ENCODE data around the gene EEA1. TPM values are rescaled to one million over a fixed set of nuclear protein-coding genes. Genes with fewer than 3 reads are reported as not detected.

EEA1 gene
- total and polyA plus RNA-seq, 4 experiments from 2014 or later, result 2.8 to 16.4 (median 16.1) TPM

- Histone ChIP-seq H3K4me1 (ENCODE audit: insufficient read depth, low read length) (no peaks in the 10 kb centered on the region), H3K9me3 (ENCODE audit: control insufficient read depth in 1 of 2, low read length in 2 of 2) (no peaks in the 10 kb centered on the region), H3K36me3 (ENCODE audit: insufficient read depth, low read length) (no peaks in the 10 kb centered on the region), H3K27me3 (ENCODE audit: insufficient read depth, low read length) (no peaks in the 10 kb centered on the region), H3K27ac (ENCODE audit: low read depth, low read length) (no peak overlapping the region), H3K4me3 (ENCODE audit: low read length in 2 of 2) (no peak overlapping the region)
- ChIA-PET CTCF (ENCODE audit: partially characterized antibody) (no interaction called here), POLR2A (ENCODE audit: partially characterized antibody) (no interaction called here)
- Mint-ChIP-seq H3K4me1 (peaks cover 0 to 3% (median 2%) of the 10 kb centered on the region in 4 donors), H3K36me3 (peaks cover 29 to 45% of the 10 kb centered on the region in 2 donors), H3K27ac (peak overlapping the region in 1 of 7 donors; percentile 9), H3K4me3 (no peak overlapping the region), H3K9me3 (no peaks in the 10 kb centered on the region), H3K27me3 (no peaks in the 10 kb centered on the region)
- intact Hi-C loops (cut with micrococcal nuclease), result no loop called here
- no peak for DNase-seq
Observed at GRCh38 chr12:92857818-92858217, 71.3 kb downstream of the EEA1 start.

GRCh38 chr12:92854344-92854743 is 74.8 kb downstream of the EEA1 start:
- no peak overlapping the region for H3K4me3 Mint-ChIP-seq
- Histone ChIP-seq H3K4me3 (ENCODE audit: low read length in 2 of 2) (no peak overlapping the region), H3K36me3 (ENCODE audit: insufficient read depth, low read length) (no peaks in the 10 kb centered on the region), H3K4me1 (ENCODE audit: insufficient read depth, low read length) (no peaks in the 10 kb centered on the region), H3K27ac (ENCODE audit: low read depth, low read length) (no peak overlapping the region), H3K27me3 (ENCODE audit: insufficient read depth, low read length) (no peaks in the 10 kb centered on the region), H3K9me3 (ENCODE audit: control insufficient read depth in 1 of 2, low read length in 2 of 2) (no peaks in the 10 kb centered on the region)
- DNase-seq, result no peak
- POLR2A ChIA-PET (ENCODE audit: partially characterized antibody), result no interaction called here
- intact Hi-C loops (cut with micrococcal nuclease), result no loop called here
- H3K36me3 Mint-ChIP-seq, result peaks cover 38 to 40% of the 10 kb centered on the region in 2 donors
- no peaks in the 10 kb centered on the region for H3K27me3 Mint-ChIP-seq
- CTCF ChIA-PET (ENCODE audit: partially characterized antibody), result no interaction called here
- peaks cover 0 to 1% (median 0%) of the 10 kb centered on the region in 4 donors for H3K4me1 Mint-ChIP-seq
- H3K9me3 Mint-ChIP-seq, result no peaks in the 10 kb centered on the region
- H3K27ac Mint-ChIP-seq, result peak overlapping the region in 1 of 7 donors; percentile 67

GRCh38 chr12:92848740-92849139 is 80.4 kb downstream of the EEA1 start:
- H3K4me1 Mint-ChIP-seq, result peaks cover 0 to 1% (median 0%) of the 10 kb centered on the region in 4 donors
- H3K27ac ChIP-seq (ENCODE audit: low read depth, low read length), result no peak overlapping the region
- no peak overlapping the region for H3K4me3 Mint-ChIP-seq
- CTCF ChIA-PET (ENCODE audit: partially characterized antibody), result no interaction called here
- intact Hi-C loops (cut with micrococcal nuclease), result no loop called here
- no peaks in the 10 kb centered on the region for H3K4me1 ChIP-seq (ENCODE audit: insufficient read depth, low read length)
- POLR2A ChIA-PET (ENCODE audit: partially characterized antibody), result no interaction called here
- no peak overlapping the region for H3K4me3 ChIP-seq (ENCODE audit: low read length in 2 of 2)
- H3K27me3 ChIP-seq (ENCODE audit: insufficient read depth, low read length), result no peaks in the 10 kb centered on the region
- H3K36me3 Mint-ChIP-seq, result peaks cover 19 to 24% of the 10 kb centered on the region in 2 donors
- H3K9me3 Mint-ChIP-seq, result no peaks in the 10 kb centered on the region
- no peak for DNase-seq
- H3K36me3 ChIP-seq (ENCODE audit: insufficient read depth, low read length), result no peaks in the 10 kb centered on the region
- no peaks in the 10 kb centered on the region for H3K27me3 Mint-ChIP-seq
- H3K9me3 ChIP-seq (ENCODE audit: control insufficient read depth in 1 of 2, low read length in 2 of 2), result no peaks in the 10 kb centered on the region
- no peak overlapping the region for H3K27ac Mint-ChIP-seq

GRCh38 chr12:92847368-92847767 is 81.7 kb downstream of the EEA1 start:
- H3K9me3 Mint-ChIP-seq, result no peaks in the 10 kb centered on the region
- no peak overlapping the region for H3K27ac ChIP-seq (ENCODE audit: low read depth, low read length)
- POLR2A ChIA-PET (ENCODE audit: partially characterized antibody), result interaction anchor here (0.5 kb wide), 1 partner anchor 573 kb away, joined by 4 read pairs; no protein-coding TSS in a partner anchor
- peaks cover 20 to 25% of the 10 kb centered on the region in 2 donors for H3K36me3 Mint-ChIP-seq
- no peaks in the 10 kb centered on the region for H3K27me3 ChIP-seq (ENCODE audit: insufficient read depth, low read length)
- H3K27ac Mint-ChIP-seq, result no peak overlapping the region
- H3K4me3 Mint-ChIP-seq, result no peak overlapping the region
- H3K4me3 ChIP-seq (ENCODE audit: low read length in 2 of 2), result no peak overlapping the region
- H3K36me3 ChIP-seq (ENCODE audit: insufficient read depth, low read length), result no peaks in the 10 kb centered on the region
- intact Hi-C loops (cut with micrococcal nuclease), result no loop called here
- no peak for DNase-seq
- H3K4me1 ChIP-seq (ENCODE audit: insufficient read depth, low read length), result no peaks in the 10 kb centered on the region
- CTCF ChIA-PET (ENCODE audit: partially characterized antibody), result interaction anchor here (1.1 to 1.3 kb wide), 3 partner anchors 9 to 62 kb away, joined by 3 to 4 read pairs (median 3); no protein-coding TSS in a partner anchor
- H3K9me3 ChIP-seq (ENCODE audit: control insufficient read depth in 1 of 2, low read length in 2 of 2), result no peaks in the 10 kb centered on the region
- peaks cover 0 to 1% (median 0%) of the 10 kb centered on the region in 4 donors for H3K4me1 Mint-ChIP-seq
- no peaks in the 10 kb centered on the region for H3K27me3 Mint-ChIP-seq

- Histone ChIP-seq H3K4me1 (ENCODE audit: insufficient read depth, low read length) (no peaks in the 10 kb centered on the region), H3K36me3 (ENCODE audit: insufficient read depth, low read length) (no peaks in the 10 kb centered on the region), H3K4me3 (ENCODE audit: low read length in 2 of 2) (no peak overlapping the region), H3K27ac (ENCODE audit: low read depth, low read length) (no peak overlapping the region), H3K9me3 (ENCODE audit: control insufficient read depth in 1 of 2, low read length in 2 of 2) (no peaks in the 10 kb centered on the region), H3K27me3 (ENCODE audit: insufficient read depth, low read length) (no peaks in the 10 kb centered on the region)
- peaks cover 0 to 2% (median 0%) of the 10 kb centered on the region in 8 donors for H3K9me3 Mint-ChIP-seq
- peaks cover 25 to 31% of the 10 kb centered on the region in 2 donors for H3K36me3 Mint-ChIP-seq
- no peak overlapping the region for H3K4me3 Mint-ChIP-seq
- no peaks in the 10 kb centered on the region for H3K27me3 Mint-ChIP-seq
- CTCF ChIA-PET (ENCODE audit: partially characterized antibody), result no interaction called here
- peak overlapping the region in 1 of 7 donors; percentile 61 for H3K27ac Mint-ChIP-seq
- intact Hi-C loops (cut with micrococcal nuclease), result no loop called here
- H3K4me1 Mint-ChIP-seq, result no peaks in the 10 kb centered on the region
- POLR2A ChIA-PET (ENCODE audit: partially characterized antibody), result no interaction called here
- DNase-seq, result no peak
Observed at GRCh38 chr12:92845329-92845728, 83.8 kb downstream of the EEA1 start.

- no peaks in the 10 kb centered on the region for H3K27me3 Mint-ChIP-seq
- Histone ChIP-seq H3K36me3 (ENCODE audit: insufficient read depth, low read length) (no peaks in the 10 kb centered on the region), H3K27me3 (ENCODE audit: insufficient read depth, low read length) (no peaks in the 10 kb centered on the region), H3K9me3 (ENCODE audit: control insufficient read depth in 1 of 2, low read length in 2 of 2) (no peaks in the 10 kb centered on the region), H3K4me3 (ENCODE audit: low read length in 2 of 2) (no peak overlapping the region), H3K27ac (ENCODE audit: low read depth, low read length) (no peak overlapping the region), H3K4me1 (ENCODE audit: insufficient read depth, low read length) (no peaks in the 10 kb centered on the region)
- peaks cover 0 to 2% (median 0%) of the 10 kb centered on the region in 8 donors for H3K9me3 Mint-ChIP-seq
- peaks cover 15 to 24% of the 10 kb centered on the region in 2 donors for H3K36me3 Mint-ChIP-seq
- no peak for DNase-seq
- H3K4me1 Mint-ChIP-seq, result no peaks in the 10 kb centered on the region
- no peak overlapping the region for H3K27ac Mint-ChIP-seq
- ChIA-PET POLR2A (ENCODE audit: partially characterized antibody) (no interaction called here), CTCF (ENCODE audit: partially characterized antibody) (no interaction called here)
- intact Hi-C loops (cut with micrococcal nuclease), result no loop called here
- H3K4me3 Mint-ChIP-seq, result no peak overlapping the region
Observed at GRCh38 chr12:92844151-92844763, 84.8 kb downstream of the EEA1 start.

- Mint-ChIP-seq H3K36me3 (peaks cover 18 to 32% of the 10 kb centered on the region in 2 donors), H3K27ac (no peak overlapping the region), H3K4me1 (peaks cover 0 to 6% (median 0%) of the 10 kb centered on the region in 4 donors), H3K9me3 (no peaks in the 10 kb centered on the region), H3K27me3 (no peaks in the 10 kb centered on the region), H3K4me3 (no peak overlapping the region)
- ChIA-PET POLR2A (ENCODE audit: partially characterized antibody) (no interaction called here), CTCF (ENCODE audit: partially characterized antibody) (interaction anchor here (0.9 to 1.6 kb wide), 3 partner anchors 8 to 590 kb away, joined by 3 read pairs; no protein-coding TSS in a partner anchor)
- Histone ChIP-seq H3K4me3 (ENCODE audit: low read length in 2 of 2) (no peak overlapping the region), H3K27ac (ENCODE audit: low read depth, low read length) (no peak overlapping the region), H3K36me3 (ENCODE audit: insufficient read depth, low read length) (no peaks in the 10 kb centered on the region), H3K27me3 (ENCODE audit: insufficient read depth, low read length) (no peaks in the 10 kb centered on the region), H3K9me3 (ENCODE audit: control insufficient read depth in 1 of 2, low read length in 2 of 2) (no peaks in the 10 kb centered on the region), H3K4me1 (ENCODE audit: insufficient read depth, low read length) (no peaks in the 10 kb centered on the region)
- DNase-seq, result no peak
- intact Hi-C loops (cut with micrococcal nuclease), result loop anchor here (5.0 kb wide), 2 partner anchors 98 to 158 kb away; partner anchors contain the start of gene EEA1
Observed at GRCh38 chr12:92829686-92830282, 99.3 kb downstream of the EEA1 start.

Measured in CD4-positive, alpha-beta memory T cell (primary cell).